ENCODE data around the gene ANKMY2.
A peak's percentile ranks its signal among the peaks of the same experiment; 100 is the strongest.

The ANKMY2 gene

DNA sequence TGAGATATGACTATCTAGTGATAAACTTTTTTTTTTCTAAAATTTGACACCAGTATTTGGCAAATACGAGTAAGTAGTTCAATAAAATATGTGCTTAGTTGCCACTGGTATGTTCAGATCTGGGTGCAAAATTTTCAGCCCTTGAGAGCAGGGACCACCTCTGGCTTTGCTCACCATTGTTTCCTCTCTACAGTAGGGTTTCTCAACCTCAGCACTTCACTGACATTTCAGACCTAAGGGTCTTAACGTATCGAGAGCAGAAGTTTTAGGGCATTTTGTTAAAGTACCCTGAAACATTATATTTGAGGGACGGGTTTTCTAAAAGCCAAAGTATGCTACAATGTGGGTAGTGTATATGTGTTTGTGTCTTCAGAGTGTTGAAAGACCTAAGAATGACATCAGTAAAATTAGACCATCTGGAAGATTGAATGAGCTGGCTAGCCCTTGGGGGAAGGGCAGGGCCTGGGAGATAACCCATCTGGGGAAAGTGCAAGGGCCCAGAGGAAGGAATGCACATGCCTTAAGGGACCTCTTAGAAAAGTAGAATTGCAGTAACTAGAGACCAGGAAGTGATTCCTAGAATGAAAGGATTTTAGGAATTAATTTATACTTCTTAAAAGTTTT, 12.2 kb upstream of the ANKMY2 start:
- DNase-seq, result no peak

DNA sequence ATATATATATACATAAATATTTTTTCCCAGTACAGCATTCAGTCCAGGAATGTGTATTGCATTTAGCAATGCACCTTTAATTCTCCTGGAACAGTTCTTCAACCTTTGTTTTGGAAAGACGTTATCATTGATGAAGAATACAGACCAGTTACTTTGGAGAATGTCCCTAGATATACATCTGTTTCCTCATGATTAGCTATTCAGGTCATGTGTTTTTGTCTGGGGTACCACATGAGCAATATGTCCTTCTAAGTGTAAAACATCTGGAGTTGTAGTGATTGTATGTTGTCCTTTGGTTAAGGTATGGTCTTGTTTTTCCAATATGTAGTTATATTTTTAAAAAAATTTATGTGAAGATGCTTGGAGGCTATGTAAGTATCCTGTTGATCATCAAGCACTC, 10.6 kb upstream of the ANKMY2 start:
- DNase-seq, result no peak

DNA sequence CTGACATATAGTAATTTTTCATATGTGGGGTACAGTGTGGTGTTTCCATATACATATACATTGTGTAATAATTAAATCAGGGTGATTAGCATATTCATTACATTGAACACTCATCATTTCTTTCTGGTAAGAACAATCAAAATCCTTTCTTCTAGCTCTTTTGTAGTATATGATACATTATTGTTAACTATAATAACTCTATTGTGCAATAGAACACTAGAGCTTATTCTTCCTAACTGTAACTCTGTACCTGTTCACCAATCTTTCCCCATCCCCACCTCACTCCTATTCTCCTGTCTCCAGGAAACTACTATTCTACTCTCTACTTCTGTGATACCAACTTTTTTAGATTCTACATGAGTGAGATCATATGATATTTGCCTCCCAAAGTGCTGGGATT, 9.8 kb upstream of the ANKMY2 start:
- no peak for DNase-seq

DNA sequence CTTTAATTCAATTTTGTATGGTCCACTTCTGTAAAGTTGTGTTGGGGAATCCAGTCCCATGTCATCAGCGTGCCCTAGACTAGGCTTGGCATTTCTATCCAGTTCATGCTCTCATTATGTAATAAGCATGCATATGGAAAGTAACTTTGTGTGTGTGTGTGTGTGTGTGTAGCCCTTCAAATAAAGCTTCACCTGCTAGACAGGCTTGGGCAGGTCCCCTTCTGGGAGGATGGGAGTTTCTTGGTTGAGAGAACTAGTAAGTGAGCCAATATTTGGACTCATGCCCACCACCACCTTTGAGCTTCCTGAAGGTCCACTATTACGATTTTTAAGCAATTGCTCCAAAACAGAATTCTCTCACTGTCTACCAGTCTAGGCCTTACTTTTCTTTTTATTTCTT, 7.3 kb upstream of the ANKMY2 start:
- DNase-seq, result peak; percentile 79

DNA sequence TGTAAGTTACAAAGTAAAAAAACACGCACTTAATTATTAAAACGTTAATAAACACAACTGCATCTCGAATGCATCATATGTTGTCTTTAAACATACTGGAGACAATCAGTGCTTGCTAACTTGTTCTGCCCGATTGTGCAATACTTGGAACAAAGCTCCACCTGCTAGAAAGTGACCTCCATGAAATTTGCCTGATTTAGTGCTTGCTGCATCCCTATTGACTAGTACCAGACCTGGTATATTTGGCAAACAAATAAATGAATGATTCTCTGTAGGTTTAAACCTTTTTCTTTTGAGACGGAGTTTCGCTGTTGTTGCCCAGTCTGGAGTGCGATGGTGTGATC, 6.7 kb upstream of the ANKMY2 start:
- no peak for DNase-seq

GRCh38 chr7:16651396-16652239, 6.1 kb upstream of the ANKMY2 start:
- DNase-seq, result no peak

- DNase-seq, result no peak
These were observed 4.7 kb upstream of the ANKMY2 start for GRCh38 chr7:16650266-16650665.

- DNase-seq, result no peak
These were observed 3.6 kb upstream of the ANKMY2 start for GRCh38 chr7:16649196-16649595.

DNA sequence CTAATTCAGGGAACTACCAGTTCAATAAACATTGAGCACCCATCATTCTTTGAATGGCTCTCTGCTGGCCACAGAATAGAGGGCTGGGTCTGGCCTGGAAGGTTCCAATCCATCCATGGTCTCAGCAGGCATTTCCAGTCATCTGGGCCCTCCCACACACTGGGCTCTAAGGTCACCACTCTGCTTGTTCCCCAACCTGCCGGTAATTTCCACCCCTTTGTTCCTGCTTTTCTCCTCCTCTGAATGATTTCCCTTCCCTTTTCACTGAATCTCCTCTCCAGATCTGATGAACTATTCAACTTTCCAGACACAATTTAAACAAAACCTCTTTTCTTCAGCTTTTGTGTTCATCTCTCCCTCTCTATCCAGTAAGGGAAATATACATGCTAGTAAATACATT, 3.0 kb upstream of the ANKMY2 start:
- DNase-seq, result no peak

DNA sequence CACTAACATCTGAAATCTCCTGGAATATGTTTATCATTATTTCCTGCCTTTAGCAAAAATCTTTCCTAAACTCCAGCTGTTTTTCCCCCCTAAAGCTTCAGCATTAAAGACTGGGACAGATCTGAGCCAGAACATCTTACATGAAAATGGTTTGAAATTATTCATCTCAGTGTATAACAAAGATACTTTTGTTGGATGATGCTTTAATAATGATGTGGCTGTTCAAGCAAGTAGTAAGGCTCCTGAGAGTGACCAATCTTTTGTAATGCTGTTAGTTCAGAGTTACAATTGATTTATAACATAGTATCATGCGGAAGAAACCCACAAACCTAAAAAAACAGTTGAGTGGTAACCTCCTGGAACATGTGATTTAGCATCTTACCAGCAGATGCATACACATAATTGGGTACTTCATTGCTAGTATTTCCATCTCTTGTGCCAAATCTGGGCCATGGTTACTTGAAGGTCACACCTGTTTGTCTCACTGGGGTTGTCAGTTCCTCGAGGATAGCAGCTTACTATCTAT, 1.9 kb upstream of the ANKMY2 start:
- DNase-seq, result peak; percentile 20

DNA sequence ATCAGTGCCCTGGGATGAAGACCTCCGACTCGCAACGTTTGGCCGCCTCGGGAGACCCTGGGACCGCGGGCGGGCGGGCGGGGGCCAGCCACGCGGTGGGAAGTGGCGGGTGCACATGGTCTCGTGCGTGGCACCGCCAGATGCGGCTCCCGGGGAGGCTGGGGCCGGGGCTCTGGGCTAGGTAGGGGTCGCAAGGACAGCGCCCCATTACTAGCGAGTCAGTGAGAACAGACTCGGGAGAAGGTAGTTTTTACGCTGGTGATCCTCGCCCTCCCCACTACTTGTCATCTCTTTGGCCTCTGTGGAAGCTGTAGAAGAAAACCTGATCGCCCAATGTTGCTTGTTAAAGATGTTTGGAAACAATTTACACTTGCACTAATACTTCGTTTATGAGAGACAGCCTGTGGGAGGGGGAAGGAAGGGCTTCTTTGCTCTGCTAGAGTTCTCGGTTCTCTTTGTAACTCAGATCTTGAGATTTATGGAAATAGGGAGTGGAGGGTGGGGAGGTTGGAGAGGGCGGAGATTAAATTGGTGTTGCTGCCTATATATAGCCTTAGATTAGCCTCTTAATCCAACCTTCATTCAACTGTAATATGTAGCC, 1.0 kb upstream of the ANKMY2 start:
- no peak for DNase-seq

- no peak for DNase-seq
These were observed 640 bp downstream of the ANKMY2 start for GRCh38 chr7:16644636-16645592.

- no peak for DNase-seq
These were observed 1.4 kb downstream of the ANKMY2 start for GRCh38 chr7:16644157-16644556.

DNA sequence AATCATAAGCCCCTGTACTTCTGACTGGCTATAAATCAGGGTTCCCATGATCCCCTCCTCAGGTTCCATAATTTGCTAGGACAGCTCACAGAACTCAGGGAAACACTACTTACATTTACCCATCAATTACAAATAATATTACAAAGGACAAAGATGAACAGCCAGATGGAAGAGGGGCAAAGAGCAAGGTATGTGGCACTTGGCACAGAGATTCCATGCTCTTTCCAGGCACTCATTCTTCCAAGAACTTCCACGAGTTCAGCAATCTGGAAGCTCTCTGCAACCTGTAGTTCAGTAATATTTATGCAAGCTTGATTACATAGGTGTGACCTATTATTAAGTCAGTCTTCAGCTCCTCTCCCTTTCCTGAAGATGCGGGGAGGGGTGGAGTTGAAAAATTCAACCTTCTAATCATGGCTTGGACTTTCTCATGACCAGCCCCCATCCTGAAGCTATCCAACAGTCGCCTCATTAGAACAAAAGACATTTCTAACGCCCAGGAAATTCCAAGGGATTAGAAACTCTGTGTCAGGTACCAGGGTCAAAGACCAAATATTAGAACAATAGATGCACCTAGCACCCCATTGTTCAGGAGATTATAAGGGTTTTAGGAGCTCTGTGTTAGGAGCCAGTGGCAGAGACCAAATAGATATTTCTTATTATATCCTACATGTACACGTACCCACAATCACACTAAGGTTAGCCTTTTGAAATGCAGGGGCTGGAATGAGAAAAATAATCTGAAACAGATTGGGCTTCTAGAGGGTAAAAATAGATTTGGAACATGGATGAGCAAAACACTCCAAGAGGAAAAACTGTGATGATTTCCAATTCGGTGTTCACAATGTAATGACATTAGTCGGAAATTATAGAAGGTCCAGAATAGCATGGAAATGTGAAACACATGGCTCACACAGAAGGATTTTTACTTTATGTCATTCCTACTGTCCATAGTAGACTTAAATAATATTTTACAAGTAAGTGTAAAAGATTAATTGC, 7.0 kb downstream of the ANKMY2 start:
- no peak for DNase-seq

- no peak for DNase-seq
These were observed 8.2 kb downstream of the ANKMY2 start for GRCh38 chr7:16637379-16637778.

DNA sequence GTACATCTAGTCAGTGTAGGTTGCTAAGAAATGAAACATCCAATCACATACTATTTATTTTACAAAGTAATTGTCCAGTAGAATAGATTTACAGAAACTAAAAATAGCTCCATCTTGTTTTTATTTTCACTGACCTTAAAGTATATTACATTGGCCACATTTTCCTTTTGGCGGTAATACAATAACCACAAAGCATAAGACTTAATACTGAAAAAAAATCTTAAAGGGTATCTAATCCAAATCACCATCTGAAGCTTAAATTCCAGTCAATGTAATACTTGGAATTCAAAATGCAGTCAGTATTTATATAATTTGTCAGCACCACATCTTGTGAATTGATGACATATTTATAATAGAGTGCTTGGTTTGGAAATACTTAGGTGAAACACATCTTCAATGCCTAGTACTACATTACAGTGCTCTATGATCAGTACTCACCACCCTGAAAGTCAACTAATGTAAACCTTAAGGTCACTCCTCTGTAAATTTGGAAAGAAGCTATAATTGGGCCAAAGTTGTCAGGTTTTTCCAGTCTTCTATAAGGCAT, 8.9 kb downstream of the ANKMY2 start:
- no peak for DNase-seq

- no peak for DNase-seq
These were observed 11.2 kb downstream of the ANKMY2 start for GRCh38 chr7:16634271-16634738.

GRCh38 chr7:16630654-16631053, 14.9 kb downstream of the ANKMY2 start:
- no peak for DNase-seq

GRCh38 chr7:16627236-16627635, 18.3 kb downstream of the ANKMY2 start:
- no peak for DNase-seq

- DNase-seq, result no peak
These were observed 19.2 kb downstream of the ANKMY2 start for GRCh38 chr7:16626388-16626787.

GRCh38 chr7:16619979-16620408, 25.6 kb downstream of the ANKMY2 start:
- DNase-seq, result no peak
